HG02763 (cell line): ENCODE measurements around the gene ARFGEF2.
"Not testable (repeated sequence)": the region's sequence is repeated elsewhere in the genome, so short reads cannot be mapped to it uniquely, and the experiment has no call there.

Experiments
- ATAC-seq: cut with Tn5 transposase; IDR thresholded peaks from one replicate; pipeline ENCODE4 v1.9.1; 2021; ENCODE audit warnings: mild to moderate bottlenecking, moderate library complexity; ENCODE audit not compliant: unreplicated experiment

The ARFGEF2 gene

DNA sequence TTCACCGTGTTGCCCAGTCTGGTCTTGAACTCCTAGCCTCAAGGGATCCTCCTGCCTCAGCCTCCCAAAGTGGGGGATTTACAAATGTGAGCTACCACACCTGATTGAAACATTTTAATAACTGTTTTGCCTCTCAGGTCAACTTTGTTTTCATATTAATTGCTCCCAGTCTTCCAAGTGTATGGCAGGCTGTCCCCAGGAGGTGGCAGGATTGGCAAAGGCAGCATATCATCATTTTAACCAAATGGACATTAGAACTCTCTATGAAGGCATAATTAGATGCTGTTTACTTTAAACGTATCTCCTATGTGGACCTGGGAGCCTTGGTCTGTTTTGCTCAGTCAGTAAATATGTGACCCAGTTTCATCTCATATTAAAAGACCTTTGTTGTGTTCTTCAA, 65.4 kb downstream of the ARFGEF2 start:
- no peak for ATAC-seq

DNA sequence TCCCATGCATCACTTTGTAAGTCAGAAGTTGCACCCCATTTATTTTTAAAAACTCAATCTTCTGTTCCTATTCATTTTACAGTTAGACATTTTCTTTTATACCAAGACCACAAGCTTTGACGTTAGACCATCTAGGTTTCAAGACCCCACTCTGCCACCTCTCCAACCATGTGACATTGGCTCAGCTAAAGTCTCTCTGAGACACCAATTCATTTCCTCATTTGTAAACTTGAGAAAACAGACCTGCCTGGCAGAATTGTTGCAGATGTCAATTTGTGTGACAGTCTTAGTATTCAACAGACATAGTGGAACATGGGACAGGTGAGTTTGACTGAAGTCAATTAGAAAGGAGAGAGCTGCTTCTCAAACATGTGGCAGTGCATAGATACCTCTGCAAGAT, 69.0 kb downstream of the ARFGEF2 start:
- ATAC-seq, result no peak

DNA sequence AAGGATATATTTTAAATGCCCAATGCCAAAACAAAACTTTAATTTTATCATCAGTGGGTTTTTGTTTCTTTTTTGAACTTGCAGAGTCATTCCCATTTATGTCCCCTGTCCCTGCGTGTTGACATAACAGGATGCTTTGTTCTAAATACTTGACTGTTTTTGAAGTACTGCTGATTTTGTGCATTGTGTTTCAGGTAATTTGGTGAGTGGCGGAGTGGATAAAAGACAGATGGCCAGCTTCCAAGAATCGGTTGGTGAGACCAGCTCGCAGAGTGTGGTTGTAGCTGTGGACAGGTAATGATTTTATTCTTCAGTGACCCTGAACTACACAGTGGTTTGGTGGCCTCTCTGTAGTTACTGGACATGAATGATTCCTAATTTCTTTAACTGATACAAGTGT, 74.1 kb downstream of the ARFGEF2 start:
- ATAC-seq, result no peak

GRCh38 chr20:48999890-49000870, 78.7 kb downstream of the ARFGEF2 start:
- ATAC-seq, result no peak

- no peak for ATAC-seq
Observed at GRCh38 chr20:49001741-49002140, 80.2 kb downstream of the ARFGEF2 start.

- no peak for ATAC-seq
Observed at GRCh38 chr20:49006446-49006980, 85.0 kb downstream of the ARFGEF2 start.

- no peak for ATAC-seq
Observed at GRCh38 chr20:49009899-49010631, 88.6 kb downstream of the ARFGEF2 start.

DNA sequence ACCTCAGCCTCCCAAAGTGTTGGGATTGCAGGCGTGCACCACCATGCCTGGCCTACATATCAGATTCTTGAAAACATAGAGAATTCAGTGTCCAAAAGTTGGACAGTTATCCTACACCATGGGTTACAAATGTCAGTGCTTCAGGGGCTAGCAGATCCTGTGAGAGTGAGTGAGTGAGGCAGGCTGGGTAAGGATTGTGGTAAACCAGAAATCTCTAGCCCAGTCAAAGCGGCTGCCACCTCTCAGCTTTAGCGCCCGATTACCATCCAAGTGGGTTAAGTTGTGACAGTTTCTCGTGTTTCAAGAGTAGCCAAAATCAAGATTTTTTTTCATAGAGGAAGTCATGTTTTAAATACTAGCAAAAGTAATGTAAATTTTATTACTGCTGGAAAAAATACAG, 102.7 kb downstream of the ARFGEF2 start:
- ATAC-seq, result no peak

- not testable (repeated sequence) for ATAC-seq
Observed at GRCh38 chr20:49028177-49028576, 106.7 kb downstream of the ARFGEF2 start.

DNA sequence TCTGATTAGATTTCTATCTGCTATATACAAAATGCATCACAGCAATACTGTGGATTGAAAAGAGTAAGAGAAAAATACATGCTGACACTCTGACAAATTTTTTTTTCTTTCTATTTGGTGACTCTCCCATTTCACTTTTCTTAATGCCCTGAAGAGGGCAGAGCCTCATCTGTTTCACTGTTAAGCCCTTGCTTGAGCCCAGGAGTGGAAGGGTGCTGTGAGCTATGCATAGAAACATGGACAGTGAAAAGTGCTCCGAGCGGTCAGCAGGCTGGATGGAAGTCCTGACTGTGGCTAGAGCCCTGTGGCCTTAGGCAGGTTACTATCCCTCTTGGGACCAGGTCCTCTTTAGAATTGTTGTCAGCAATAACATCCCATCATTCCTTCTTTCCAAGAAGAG, 107.2 kb downstream of the ARFGEF2 start:
- ATAC-seq, result no peak

GRCh38 chr20:49029203-49029602, 107.7 kb downstream of the ARFGEF2 start:
- ATAC-seq, result no peak

- no peak for ATAC-seq
Observed at GRCh38 chr20:49030954-49031619, 109.6 kb downstream of the ARFGEF2 start.

- ATAC-seq, result no peak
Observed at GRCh38 chr20:49032455-49032854, 110.9 kb downstream of the ARFGEF2 start.

GRCh38 chr20:49034070-49034732, 112.7 kb downstream of the ARFGEF2 start:
- no peak for ATAC-seq

DNA sequence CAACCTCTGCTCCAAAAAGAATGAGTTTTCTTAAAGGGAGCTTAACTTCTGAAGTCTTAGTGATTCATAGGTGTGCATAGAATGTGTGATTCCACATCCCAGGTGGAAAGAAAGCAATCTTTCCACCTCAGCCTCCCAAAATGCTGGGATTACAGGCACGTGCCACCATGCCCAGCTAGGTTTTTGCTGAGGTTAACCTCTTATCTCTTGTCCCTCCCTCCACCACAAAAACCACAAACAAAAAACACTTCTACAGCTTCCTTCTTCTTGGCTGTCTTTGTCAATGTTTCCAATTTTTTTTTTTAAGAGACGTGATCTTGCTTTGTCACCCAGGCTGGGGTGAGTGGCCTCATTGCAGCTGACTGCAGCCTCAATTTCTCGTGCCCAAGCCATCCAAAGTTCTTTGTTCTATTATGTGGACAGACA, 116.5 kb downstream of the ARFGEF2 start:
- ATAC-seq, result no peak

GRCh38 chr20:49039854-49040253, 118.3 kb downstream of the ARFGEF2 start:
- ATAC-seq, result no peak

DNA sequence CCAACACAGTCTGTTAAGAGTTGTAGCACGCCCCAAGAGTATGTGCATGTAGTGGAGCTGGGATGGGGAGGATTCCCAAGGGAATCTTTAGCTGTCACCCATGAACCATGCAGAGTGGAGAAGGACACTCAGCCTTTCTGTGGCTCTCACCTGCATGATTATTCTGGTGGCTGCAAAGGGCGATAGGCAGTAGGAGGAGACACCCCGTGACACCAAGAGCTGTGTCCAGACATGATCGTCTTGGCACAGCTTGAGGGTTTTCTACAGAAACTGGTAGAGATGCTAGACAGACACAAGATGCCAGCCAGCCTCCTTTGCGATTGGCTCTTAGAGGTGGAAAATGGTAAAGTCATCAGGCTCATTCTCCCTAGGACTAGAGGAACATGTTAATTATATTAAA, 121.5 kb downstream of the ARFGEF2 start:
- no peak for ATAC-seq

- ATAC-seq, result no peak
Observed at GRCh38 chr20:49045440-49046086, 124.1 kb downstream of the ARFGEF2 start.

- ATAC-seq, result peak; percentile 87
Observed at GRCh38 chr20:49046087-49046900, 124.8 kb downstream of the ARFGEF2 start, which contains the start of gene CSE1L. Gene CSE1L (plus strand): TSS chr20:49046312. CDS start chr20:49058464, 12,152 bp downstream.
